ENCODE data around the gene NCKIPSD.

Gene NCKIPSD

GRCh38 chr3:48672522-48672921, 13.2 kb downstream of the NCKIPSD start:
- DNase-seq: no peak
- Histone ChIP-seq H3K36me3 (replicated peaks; ENCODE audit: insufficient read depth, low read length) (no peaks in the 10 kb centered on the region), H3K27me3 (replicated peaks; ENCODE audit: insufficient read depth, low read length) (no peaks in the 10 kb centered on the region), H3K79me2 (ENCODE audit: low read length) (no peaks in the 10 kb centered on the region), H3K4me3 (ENCODE audit: low read length) (no peak overlapping the region), H4K20me1 (ENCODE audit: insufficient read depth, low read length) (no peaks in the 10 kb centered on the region), H2AFZ (ENCODE audit: low read length) (no peak overlapping the region), H3K27ac (ENCODE audit: low read length) (no peak overlapping the region), H3K9me2 (replicated peaks; ENCODE audit: insufficient read depth, low read length) (no peaks in the 10 kb centered on the region), H3K9me3 (replicated peaks; ENCODE audit: insufficient read depth, low read length) (no peaks in the 10 kb centered on the region), H3F3A (ENCODE audit: insufficient read depth, low read length) (no peaks in the 10 kb centered on the region), H3K4me2 (ENCODE audit: low read depth, low read length) (no peak overlapping the region), H3K4me1 (ENCODE audit: low read length) (no peaks in the 10 kb centered on the region), H3K9ac (ENCODE audit: low read length) (no peak overlapping the region)
- TF ChIP-seq, protein P1, sequence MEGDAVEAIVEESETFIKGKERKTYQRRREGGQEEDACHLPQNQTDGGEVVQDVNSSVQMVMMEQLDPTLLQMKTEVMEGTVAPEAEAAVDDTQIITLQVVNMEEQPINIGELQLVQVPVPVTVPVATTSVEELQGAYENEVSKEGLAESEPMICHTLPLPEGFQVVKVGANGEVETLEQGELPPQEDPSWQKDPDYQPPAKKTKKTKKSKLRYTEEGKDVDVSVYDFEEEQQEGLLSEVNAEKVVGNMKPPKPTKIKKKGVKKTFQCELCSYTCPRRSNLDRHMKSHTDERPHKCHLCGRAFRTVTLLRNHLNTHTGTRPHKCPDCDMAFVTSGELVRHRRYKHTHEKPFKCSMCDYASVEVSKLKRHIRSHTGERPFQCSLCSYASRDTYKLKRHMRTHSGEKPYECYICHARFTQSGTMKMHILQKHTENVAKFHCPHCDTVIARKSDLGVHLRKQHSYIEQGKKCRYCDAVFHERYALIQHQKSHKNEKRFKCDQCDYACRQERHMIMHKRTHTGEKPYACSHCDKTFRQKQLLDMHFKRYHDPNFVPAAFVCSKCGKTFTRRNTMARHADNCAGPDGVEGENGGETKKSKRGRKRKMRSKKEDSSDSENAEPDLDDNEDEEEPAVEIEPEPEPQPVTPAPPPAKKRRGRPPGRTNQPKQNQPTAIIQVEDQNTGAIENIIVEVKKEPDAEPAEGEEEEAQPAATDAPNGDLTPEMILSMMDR (IDR thresholded peaks at IDR 0.05; ENCODE audit: low read length): no peak
- TF ChIP-seq EZH2 (optimal IDR thresholded peaks at IDR 0.05; ENCODE audit: low read depth, low read length): no peak
- no peak for TF ChIP-seq EZH2phosphoT487 (IDR thresholded peaks at IDR 0.05; ENCODE audit: low read length)

DNA sequence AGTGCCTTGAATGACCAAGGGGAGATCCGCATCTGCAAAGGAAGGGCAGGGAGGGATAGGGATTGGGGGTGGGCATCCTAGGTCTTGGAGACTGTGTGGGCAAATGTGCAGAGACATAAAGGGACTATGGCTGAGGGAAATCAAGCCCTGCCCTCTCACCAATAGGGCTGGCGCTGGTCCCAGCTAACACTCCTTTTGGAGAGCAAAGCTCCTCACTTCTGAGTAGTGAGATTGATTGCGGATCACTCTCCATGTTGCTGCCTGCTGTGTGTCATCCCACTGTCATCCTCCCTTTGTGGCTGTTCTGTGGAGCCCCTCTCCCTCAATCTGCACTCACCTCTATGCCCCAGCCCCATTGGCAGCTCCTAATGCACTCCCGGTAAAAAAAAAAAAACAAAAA, 20.8 kb downstream of the NCKIPSD start:
- no peak for DNase-seq
- Histone ChIP-seq H3K27ac (ENCODE audit: low read length) (no peak overlapping the region), H3K36me3 (replicated peaks; ENCODE audit: insufficient read depth, low read length) (no peaks in the 10 kb centered on the region), H3K9me3 (replicated peaks; ENCODE audit: insufficient read depth, low read length) (no peaks in the 10 kb centered on the region), H3F3A (ENCODE audit: insufficient read depth, low read length) (no peaks in the 10 kb centered on the region), H3K4me2 (ENCODE audit: low read depth, low read length) (no peak overlapping the region), H3K79me2 (ENCODE audit: low read length) (no peaks in the 10 kb centered on the region), H2AFZ (ENCODE audit: low read length) (no peak overlapping the region), H4K20me1 (ENCODE audit: insufficient read depth, low read length) (no peaks in the 10 kb centered on the region), H3K9me2 (replicated peaks; ENCODE audit: insufficient read depth, low read length) (no peaks in the 10 kb centered on the region), H3K4me1 (ENCODE audit: low read length) (no peaks in the 10 kb centered on the region), H3K27me3 (replicated peaks; ENCODE audit: insufficient read depth, low read length) (0 out of 2 replicates have a peak, but pooled peaks cover 4% of the 10 kb centered on the region), H3K9ac (ENCODE audit: low read length) (no peak overlapping the region), H3K4me3 (ENCODE audit: low read length) (no peak overlapping the region)
- TF ChIP-seq, protein P1 (IDR thresholded peaks at IDR 0.05; ENCODE audit: low read length): no peak
- TF ChIP-seq EZH2 (optimal IDR thresholded peaks at IDR 0.05; ENCODE audit: low read depth, low read length) (no peak), EZH2phosphoT487 (IDR thresholded peaks at IDR 0.05; ENCODE audit: low read length) (no peak)

GRCh38 chr3:48664313-48664644, 21.4 kb downstream of the NCKIPSD start:
- H3K4me3 ChIP-seq (ENCODE audit: low read length): 0 out of 2 replicates have a peak overlapping the region, but pooled peaks have one; percentile 78
- H3K36me3 ChIP-seq (replicated peaks; ENCODE audit: insufficient read depth, low read length): no peaks in the 10 kb centered on the region
- no peak overlapping the region for H3K27ac ChIP-seq (ENCODE audit: low read length)
- peak overlapping the region; percentile 94; the same call in 1 of the 2 replicates for H3K4me2 ChIP-seq (ENCODE audit: low read depth, low read length)
- TF ChIP-seq EZH2 (optimal IDR thresholded peaks at IDR 0.05; ENCODE audit: low read depth, low read length) (no peak), EZH2phosphoT487 (IDR thresholded peaks at IDR 0.05; ENCODE audit: low read length) (no peak)
- TF ChIP-seq, protein P1 (IDR thresholded peaks at IDR 0.05; ENCODE audit: low read length): no peak
- H3K27me3 ChIP-seq (replicated peaks; ENCODE audit: insufficient read depth, low read length): 0 out of 2 replicates have a peak, but pooled peaks cover 6% of the 10 kb centered on the region
- H2AFZ ChIP-seq (ENCODE audit: low read length): no peak overlapping the region
- H3F3A ChIP-seq (ENCODE audit: insufficient read depth, low read length): no peaks in the 10 kb centered on the region
- H3K79me2 ChIP-seq (ENCODE audit: low read length): no peaks in the 10 kb centered on the region
- H4K20me1 ChIP-seq (ENCODE audit: insufficient read depth, low read length): no peaks in the 10 kb centered on the region
- H3K9ac ChIP-seq (ENCODE audit: low read length): no peak overlapping the region
- no peak for DNase-seq
- H3K9me2 ChIP-seq (replicated peaks; ENCODE audit: insufficient read depth, low read length): no peaks in the 10 kb centered on the region
- H3K9me3 ChIP-seq (replicated peaks; ENCODE audit: insufficient read depth, low read length): no peaks in the 10 kb centered on the region
- no peaks in the 10 kb centered on the region for H3K4me1 ChIP-seq (ENCODE audit: low read length)
